H1 (cell line): ENCODE results near the gene PGM2. TPM values are rescaled to one million over a fixed set of nuclear protein-coding genes. Genes with fewer than 3 reads are reported as not detected.

Experiments
- CTCF ChIA-PET: fragments of 300-600 bp; sonication (Branson Sonifier 250); formaldehyde crosslinking; loops from one replicate; lab custom pipeline; 2021; ENCODE audit not compliant: partially characterized antibody; lab: Charles Lee
- POLR2A ChIA-PET: fragments of 300-600 bp; sonication (Branson Sonifier 250); formaldehyde crosslinking; loops from one replicate; lab custom pipeline; 2021; ENCODE audit warnings: inconsistent platforms; ENCODE audit not compliant: partially characterized antibody; lab: Charles Lee
- DNase-seq, 2 experiments: peaks; one replicate each; pipeline versions ENCODE4 v3.0.0 to v3.0.0-alpha.2; 2010 to 2022; ENCODE audit warnings: low spot score in 2 of 2, low read depth in 1 of 2, mixed read lengths in 1 of 2
- FAIRE-seq: peaks from 2 replicates; lab custom pipeline; 2011; peaks lifted over from hg19 to GRCh38; lab: Jason Lieb, UNC
- H2AFZ ChIP-seq: 2 replicates; pipeline ENCODE4 v1.8.1; 2012; ENCODE audit warnings: low read length, inconsistent platforms
- H2AK5ac ChIP-seq: 2 replicates; pipeline ENCODE4 v1.6.1; 2013; ENCODE audit warnings: low read depth, low read length
- H2BK120ac ChIP-seq: replicated peaks from 2 replicates; pipeline ENCODE3; 2013; ENCODE audit warnings: low read depth, low read length, inconsistent platforms
- H2BK12ac ChIP-seq: 2 replicates; pipeline ENCODE4 v1.6.1; 2013; ENCODE audit warnings: low read depth, low read length
- H2BK15ac ChIP-seq: 2 replicates; pipeline ENCODE4 v1.6.1; 2013; ENCODE audit warnings: low read length
- H2BK20ac ChIP-seq: 2 replicates; pipeline ENCODE4 v1.6.1; 2013; ENCODE audit warnings: low read length
- H2BK5ac ChIP-seq: 2 replicates; pipeline ENCODE4 v1.6.1; 2013; ENCODE audit warnings: low read depth, low read length
- H3K14ac ChIP-seq: 2 replicates; pipeline ENCODE4 v1.6.1; 2013; ENCODE audit warnings: inconsistent platforms; ENCODE audit not compliant: insufficient read length
- H3K18ac ChIP-seq: 2 replicates; pipeline ENCODE4 v1.6.1; 2013; ENCODE audit warnings: low read length; ENCODE audit errors: extremely low read depth
- H3K23ac ChIP-seq: 2 replicates; pipeline ENCODE4 v1.6.1; 2013; ENCODE audit warnings: inconsistent platforms; ENCODE audit not compliant: insufficient read length
- H3K23me2 ChIP-seq: 2 replicates; pipeline ENCODE4 v1.6.1; 2013; ENCODE audit warnings: low read depth, low read length
- H3K27ac ChIP-seq: 2 replicates; pipeline ENCODE4 v1.6.1; 2011; ENCODE audit warnings: low read depth, low read length, inconsistent platforms
- H3K27me3 ChIP-seq, 4 experiments: replicated peaks in 1 of 4; 1 replicate in 1 of 4; 2 replicates in 3 of 4; pipeline versions ENCODE4 v1.6.1 to v1.8.1; 2011 to 2013; ENCODE audit warnings: low read length in 3 of 4, mild to moderate bottlenecking in 3 of 4, inconsistent platforms in 2 of 4, mixed read lengths in 2 of 4, moderate library complexity in 1 of 4; ENCODE audit not compliant: control insufficient read depth in 3 of 4, insufficient read depth in 3 of 4; ENCODE audit errors: extremely low read depth in 1 of 4
- H3K36me3 ChIP-seq, 4 experiments: 2 replicates each; pipeline versions ENCODE4 v1.6.1 to v1.8.1; 2011 to 2013; ENCODE audit warnings: mild to moderate bottlenecking in 4 of 4, low read length in 3 of 4, moderate library complexity in 2 of 4, control low read depth in 1 of 4, inconsistent platforms in 1 of 4; ENCODE audit not compliant: insufficient read depth in 4 of 4, control insufficient read depth in 2 of 4
- H3K4ac ChIP-seq: replicated peaks from 2 replicates; pipeline ENCODE3; 2013; ENCODE audit warnings: low read length, low read depth, mixed read lengths, inconsistent platforms; ENCODE audit not compliant: insufficient read length
- H3K4me1 ChIP-seq, 4 experiments: replicated peaks in 1 of 4; 1 replicate in 1 of 4; 2 replicates in 3 of 4; pipeline versions ENCODE4 v1.6.1 to v1.8.1; 2011 to 2013; ENCODE audit warnings: low read length in 3 of 4, inconsistent platforms in 2 of 4, mixed read lengths in 1 of 4; ENCODE audit not compliant: insufficient read depth in 4 of 4, control insufficient read depth in 3 of 4
- H3K4me2 ChIP-seq, 2 experiments: 2 replicates each; pipeline versions ENCODE4 v1.6.1 to v1.8.1; 2011 to 2013; ENCODE audit warnings: low read depth in 2 of 2, low read length in 2 of 2, control low read depth in 1 of 2, inconsistent platforms in 1 of 2, mild to moderate bottlenecking in 1 of 2; ENCODE audit not compliant: insufficient read depth in 1 of 2
- H3K4me3 ChIP-seq, 4 experiments: fragments of 200-600, 300-600 bp in 1 of 4; sonication (generic), shearing (Covaris generic), sonication (Bioruptor Twin) in 1 of 4; 2 replicates each; pipeline versions ENCODE4 v1.5.1 to v1.8.1; 2011 to 2016; ENCODE audit warnings: low read length in 4 of 4, low read depth in 3 of 4, control low read depth in 2 of 4, inconsistent platforms in 2 of 4, mild to moderate bottlenecking in 2 of 4, mixed read lengths in 1 of 4, moderate library complexity in 1 of 4; ENCODE audit not compliant: insufficient read depth in 2 of 4; ENCODE audit errors: extremely low read depth in 1 of 4
- H3K56ac ChIP-seq: replicated peaks from 2 replicates; pipeline ENCODE3; 2013; ENCODE audit warnings: low read depth, mild to moderate bottlenecking, mixed read lengths, low read length, inconsistent platforms; ENCODE audit not compliant: insufficient read length
- H3K79me1 ChIP-seq: 2 replicates; pipeline ENCODE4 v1.6.1; 2013; ENCODE audit warnings: low read depth, low read length, control low read depth
- H3K79me2 ChIP-seq, 2 experiments: 2 replicates each; pipeline versions ENCODE4 v1.6.1 to v1.8.1; 2012 to 2013; ENCODE audit warnings: low read length in 2 of 2, mild to moderate bottlenecking in 2 of 2, inconsistent platforms in 1 of 2; ENCODE audit not compliant: insufficient read depth in 2 of 2, control insufficient read depth in 1 of 2
- H3K9ac ChIP-seq, 4 experiments: replicated peaks in 1 of 4; 1 replicate in 1 of 4; 2 replicates in 3 of 4; pipeline versions ENCODE4 v1.6.1 to v1.8.1; 2011 to 2013; ENCODE audit warnings: low read depth in 3 of 4, low read length in 3 of 4, control low read depth in 2 of 4, mild to moderate bottlenecking in 2 of 4, moderate library complexity in 2 of 4, inconsistent platforms in 1 of 4; ENCODE audit errors: extremely low read depth in 1 of 4
- H3K9me3 ChIP-seq, 2 experiments: 2 replicates each; pipeline versions ENCODE4 v1.6.1 to v1.8.1; 2012 to 2013; ENCODE audit warnings: mild to moderate bottlenecking in 2 of 2, moderate library complexity in 2 of 2, control low read depth in 1 of 2, inconsistent platforms in 1 of 2, low read depth in 1 of 2, low read length in 1 of 2, mixed read lengths in 1 of 2; ENCODE audit not compliant: insufficient read depth in 2 of 2
- H4K20me1 ChIP-seq, 2 experiments: replicated peaks in 1 of 2; 2 replicates each; pipeline versions ENCODE3 to v1.8.1; 2011 to 2013; ENCODE audit warnings: inconsistent platforms in 2 of 2, low read length in 2 of 2, mild to moderate bottlenecking in 1 of 2; ENCODE audit not compliant: insufficient read depth in 2 of 2, control insufficient read depth in 1 of 2
- H4K5ac ChIP-seq: 2 replicates; pipeline ENCODE4 v1.6.1; 2013; ENCODE audit warnings: low read length, low read depth, mixed read lengths, inconsistent platforms; ENCODE audit not compliant: insufficient read length
- H4K8ac ChIP-seq: 2 replicates; pipeline ENCODE4 v1.8.0; 2013; ENCODE audit warnings: mild to moderate bottlenecking, moderate library complexity, low read length, inconsistent platforms; ENCODE audit not compliant: insufficient read depth; ENCODE audit errors: extremely low read depth
- H4K91ac ChIP-seq: replicated peaks from 2 replicates; pipeline ENCODE3; 2013; ENCODE audit warnings: low read length, mixed read lengths, inconsistent platforms; ENCODE audit not compliant: insufficient read length
- ASH2L ChIP-seq: fragments of 200-600, 300-600 bp; sonication (generic); IDR thresholded peaks from one replicate; pipeline ENCODE4 v1.7.1; 2017; ENCODE audit warnings: low read length
- CBX8 ChIP-seq: fragments of 300-800, 300-1000 bp; sonication (generic); IDR thresholded peaks from 2 replicates; pipeline ENCODE4 v1.7.1; 2016; ENCODE audit warnings: low read depth, low read length, borderline replicate concordance
- CHD2 ChIP-seq: IDR thresholded peaks from 2 replicates; pipeline ENCODE4 v1.6.1; 2012; ENCODE audit warnings: low read length, improper control_type of control experiment
- CTCF ChIP-seq, 3 experiments: IDR thresholded peaks; 1 replicate in 2 of 3; 2 replicates in 1 of 3; pipeline versions ENCODE4 v1.5.1 to v1.6.1; 2011; ENCODE audit warnings: low read length in 3 of 3, mild to moderate bottlenecking in 3 of 3, inconsistent platforms in 2 of 3, low read depth in 1 of 3, moderate library complexity in 1 of 3; ENCODE audit not compliant: insufficient read depth in 1 of 3; ENCODE audit errors: control extremely low read depth in 1 of 3
- GABPA ChIP-seq: IDR thresholded peaks from 2 replicates; pipeline ENCODE4 v1.6.1; 2011; ENCODE audit warnings: mild to moderate bottlenecking, low read length, moderate library complexity, borderline replicate concordance; ENCODE audit not compliant: insufficient read depth
- HDAC2 ChIP-seq, 2 experiments: fragments of 300-600 bp in 1 of 2; sonication (generic) in 1 of 2; IDR thresholded peaks; 2 replicates each; pipeline ENCODE4 v1.6.1; 2011 to 2012; ENCODE audit warnings: low read depth in 2 of 2, low read length in 2 of 2, mild to moderate bottlenecking in 2 of 2, moderate library complexity in 2 of 2, borderline replicate concordance in 1 of 2, inconsistent platforms in 1 of 2
- JUN ChIP-seq: IDR thresholded peaks from 2 replicates; pipeline ENCODE4 v1.6.1; 2011; ENCODE audit warnings: low read depth, mild to moderate bottlenecking, improper control_type of control experiment, low read length
- KDM5A ChIP-seq: fragments of 200-600 bp; IDR thresholded peaks from 2 replicates; pipeline ENCODE4 v1.7.1; 2012; ENCODE audit warnings: mild to moderate bottlenecking, low read length, inconsistent platforms, mixed read lengths
- NRF1 ChIP-seq: IDR thresholded peaks from 2 replicates; pipeline ENCODE4 v1.6.1; 2011; ENCODE audit warnings: mild to moderate bottlenecking, low read depth, low read length, improper control_type of control experiment
- RFX5 ChIP-seq: IDR thresholded peaks from 2 replicates; pipeline ENCODE4 v1.6.1; 2011; ENCODE audit warnings: low read depth, low read length, improper control_type of control experiment, borderline replicate concordance
- TCF12 ChIP-seq: IDR thresholded peaks from 2 replicates; pipeline ENCODE4 v1.6.1; 2011; ENCODE audit warnings: low read depth, mild to moderate bottlenecking, low read length
- WGBS, 2 experiments: shearing (Covaris generic) in 1 of 2; methylation state at CpG; one replicate each; pipeline versions ENCODE4 v1.1.6 to v1.1.7; 2013 to 2015; ENCODE audit warnings: low lambda C conversion rate in 2 of 2, mixed read lengths in 2 of 2, inconsistent platforms in 1 of 2, low coverage in 1 of 2, missing lambda C conversion rate in 1 of 2; ENCODE audit not compliant: insufficient replicate concordance in 2 of 2, insufficient coverage in 1 of 2, insufficient read length in 1 of 2; ENCODE audit errors: extremely low coverage in 1 of 2, missing lambda C conversion rate in 1 of 2; 5-methylcytosine and 5-hydroxymethylcytosine counted together
- polyA plus RNA-seq, 7 experiments: library from polyadenylated mRNA; depleted of rRNA in 3 of 7; stranded (reverse) in 5 of 7; unstranded in 2 of 7; fragments of >200 nt in 5 of 7; fragments of 200-250 nt in 2 of 7; gene quantifications; 1 replicate in 5 of 7; 2 replicates in 1 of 7; 4 replicates in 1 of 7; pipeline versions ENCODE4 v1.2.1 to v1.2.3, GENCODE V29; 2011 to 2013; ENCODE audit warnings: missing spikeins in 2 of 7, mixed read lengths in 2 of 7
- total RNA-seq: library from RNA; stranded (reverse); fragmentation: NEBNext Ultra II Directional; extraction: Animal tissue kit (Norgen Biotek cat#: 25700); gene quantifications from 2 replicates; pipeline ENCODE4 v1.2.1, GENCODE V29; 2021

Gene PGM2
- total and polyA plus RNA-seq, 2 of the 8 experiments (the other 6 are each of a cell fraction or from before 2014, with no cell fraction given), result 7.7 to 38.0 TPM

GRCh38 chr4:37797923-37798322 lies 28.6 kb upstream of the PGM2 start:
- no peak overlapping the region for H3K4me3 ChIP-seq
- no peak overlapping the region for H2BK5ac ChIP-seq
- ChIA-PET POLR2A (no interaction called here), CTCF (interaction anchor here (0.8 to 4.7 kb wide), 4 partner anchors 195 to 368 kb away, joined by 3 to 60 read pairs (median 12); no protein-coding TSS in a partner anchor)
- H3K18ac ChIP-seq, result no peak overlapping the region
- no peak overlapping the region for H3K4ac ChIP-seq
- H4K5ac ChIP-seq, result no peak overlapping the region
- no peak overlapping the region for H3K23ac ChIP-seq
- H2BK15ac ChIP-seq, result no peak overlapping the region
- H2AK5ac ChIP-seq, result no peak overlapping the region
- H3K23me2 ChIP-seq, result no peaks in the 10 kb centered on the region
- no peak overlapping the region for H3K9ac ChIP-seq
- H3K36me3 ChIP-seq, result no peaks in the 10 kb centered on the region
- DNase-seq (no peak), FAIRE-seq (no peak)
- 94% methylated on average over 2 of the region's 2 CpGs; no CpG with 5 or more reads in 1 of the 2 experiments for WGBS, 2 experiments
- H2BK12ac ChIP-seq, result no peak overlapping the region
- no peak overlapping the region for H3K14ac ChIP-seq
- H3K27me3 ChIP-seq, result no peaks in the 10 kb centered on the region
- no peak overlapping the region for H3K56ac ChIP-seq
- no peaks in the 10 kb centered on the region for H3K79me1 ChIP-seq
- H2BK120ac ChIP-seq, result no peak overlapping the region
- no peak overlapping the region for H3K4me2 ChIP-seq
- peaks cover under 1 to 5% of the 10 kb centered on the region in 2 experiments; a peak in 1 of 4 replicates for H3K9me3 ChIP-seq
- no peaks in the 10 kb centered on the region for H3K4me1 ChIP-seq
- no peak overlapping the region for H3K27ac ChIP-seq
- no peak overlapping the region for H4K8ac ChIP-seq
- no peaks in the 10 kb centered on the region for H4K20me1 ChIP-seq
- no peak overlapping the region for H2AFZ ChIP-seq
- no peak overlapping the region for H4K91ac ChIP-seq
- H3K79me2 ChIP-seq, result no peaks in the 10 kb centered on the region
- no peak overlapping the region for H2BK20ac ChIP-seq
- TF ChIP-seq RFX5, result no peak
- TF ChIP-seq CBX8, result no peak
- TF ChIP-seq CTCF (IDR thresholded peaks at IDR 0.05; ENCODE audit: control extremely low read depth in 1 of 3, insufficient read depth in 1 of 3, low read depth in 1 of 3, low read length in 3 of 3), result no peak
- TF ChIP-seq KDM5A, result no peak
- no peak for TF ChIP-seq CHD2
- TF ChIP-seq HDAC2 (IDR thresholded peaks at IDR 0.05; ENCODE audit: borderline replicate concordance in 1 of 2, low read depth in 2 of 2, low read length in 2 of 2), result no peak
- TF ChIP-seq JUN, result no peak
- no peak for TF ChIP-seq ASH2L
- TF ChIP-seq NRF1, result no peak
- no peak for TF ChIP-seq GABPA
- no peak for TF ChIP-seq TCF12
